ENCODE results near the gene TSHB. TPM values are rescaled to one million over a fixed set of nuclear protein-coding genes. Genes with fewer than 3 reads are reported as not detected.
A peak's percentile ranks its signal among the peaks of the same experiment; 100 is the strongest.

TSHB gene
- total RNA-seq, 1 donor from 2014 or later = not detected

DNA sequence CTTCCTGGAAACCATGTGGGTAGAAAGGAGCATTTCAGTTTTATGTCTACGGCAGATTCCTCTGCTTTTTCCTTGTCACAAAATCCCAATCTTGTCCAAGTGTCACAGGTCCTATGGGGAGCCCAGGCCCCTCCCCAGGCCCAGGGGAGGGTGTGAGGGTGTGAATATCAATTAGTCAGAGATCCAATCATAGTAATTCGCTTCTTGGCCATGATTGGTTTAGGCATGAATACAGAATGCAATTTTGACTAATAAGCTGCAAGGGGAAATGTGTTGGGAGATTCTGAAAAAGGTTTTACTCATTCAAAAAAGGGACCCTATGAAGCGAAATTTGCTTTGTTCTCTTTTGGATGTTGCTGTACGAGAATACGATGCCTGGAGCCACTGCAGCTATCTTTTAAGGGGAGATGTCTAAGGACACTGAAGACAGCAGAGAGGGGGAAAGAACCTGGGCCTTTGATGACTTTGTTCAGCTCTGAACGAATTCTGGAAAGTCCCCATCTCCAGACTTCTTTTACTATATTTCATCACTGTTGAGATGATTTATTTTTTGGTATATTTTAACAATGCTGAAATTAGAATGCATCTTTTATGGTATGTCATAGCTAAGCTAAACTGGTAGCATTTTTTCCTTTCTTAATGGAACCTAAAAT is 41.5 kb downstream of the TSHB start:
- no peak overlapping the region for H3K27ac ChIP-seq (replicated peaks)

DNA sequence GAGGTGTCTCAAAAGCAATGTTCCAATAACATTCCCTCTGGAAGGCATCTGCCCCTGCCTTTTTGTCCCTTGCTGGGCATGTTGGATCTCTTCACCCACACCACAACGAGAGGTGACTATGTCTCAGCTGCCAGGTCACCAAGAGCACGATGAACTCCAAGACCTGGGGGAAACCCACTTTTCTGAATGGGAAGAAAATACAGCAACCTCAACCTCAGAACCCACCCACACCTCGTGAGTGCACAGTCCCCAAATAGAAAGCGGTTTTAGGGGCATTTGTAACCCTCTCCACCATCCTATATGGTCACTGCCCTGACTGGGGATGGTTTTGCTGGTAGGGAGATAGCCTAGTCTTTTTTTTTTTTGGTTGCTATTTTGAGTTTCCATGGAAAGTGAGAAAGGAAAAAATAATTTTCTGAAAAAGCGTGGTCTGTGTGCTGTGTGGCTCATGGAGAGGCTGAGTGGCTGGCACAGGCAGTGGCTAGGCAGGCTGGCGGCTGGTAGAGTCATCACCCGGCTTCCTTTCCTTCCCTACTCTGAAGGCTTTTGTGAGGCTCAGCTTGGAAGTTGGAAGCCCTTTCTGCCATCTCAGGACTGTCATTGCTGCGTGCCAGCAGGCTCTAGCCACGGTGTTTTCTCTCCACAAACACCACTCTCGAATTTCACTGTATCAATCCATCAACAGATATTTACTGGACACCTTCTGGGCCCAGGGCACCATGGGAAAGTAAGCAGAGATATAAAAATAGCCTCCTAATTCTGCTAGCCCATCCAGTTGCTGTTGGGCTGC is 43.9 kb downstream of the TSHB start:
- H3K4me3 ChIP-seq = peak overlapping the region; percentile 33
- TF ChIP-seq, protein P1, sequence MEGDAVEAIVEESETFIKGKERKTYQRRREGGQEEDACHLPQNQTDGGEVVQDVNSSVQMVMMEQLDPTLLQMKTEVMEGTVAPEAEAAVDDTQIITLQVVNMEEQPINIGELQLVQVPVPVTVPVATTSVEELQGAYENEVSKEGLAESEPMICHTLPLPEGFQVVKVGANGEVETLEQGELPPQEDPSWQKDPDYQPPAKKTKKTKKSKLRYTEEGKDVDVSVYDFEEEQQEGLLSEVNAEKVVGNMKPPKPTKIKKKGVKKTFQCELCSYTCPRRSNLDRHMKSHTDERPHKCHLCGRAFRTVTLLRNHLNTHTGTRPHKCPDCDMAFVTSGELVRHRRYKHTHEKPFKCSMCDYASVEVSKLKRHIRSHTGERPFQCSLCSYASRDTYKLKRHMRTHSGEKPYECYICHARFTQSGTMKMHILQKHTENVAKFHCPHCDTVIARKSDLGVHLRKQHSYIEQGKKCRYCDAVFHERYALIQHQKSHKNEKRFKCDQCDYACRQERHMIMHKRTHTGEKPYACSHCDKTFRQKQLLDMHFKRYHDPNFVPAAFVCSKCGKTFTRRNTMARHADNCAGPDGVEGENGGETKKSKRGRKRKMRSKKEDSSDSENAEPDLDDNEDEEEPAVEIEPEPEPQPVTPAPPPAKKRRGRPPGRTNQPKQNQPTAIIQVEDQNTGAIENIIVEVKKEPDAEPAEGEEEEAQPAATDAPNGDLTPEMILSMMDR (IDR thresholded peaks at IDR 0.05; ENCODE audit: borderline replicate concordance) = no peak
- DNase-seq = peak; percentile 31
- peak overlapping the region; percentile 71 for H3K27ac ChIP-seq (replicated peaks)
- no peaks in the 10 kb centered on the region for H3K36me3 ChIP-seq
- H3K9me3 ChIP-seq (replicated peaks) = no peaks in the 10 kb centered on the region
- no peaks in the 10 kb centered on the region for H3K27me3 ChIP-seq (ENCODE audit: low read depth)
- intact Hi-C loops (cut with micrococcal nuclease) = no loop called here
- peaks cover 39% of the 10 kb centered on the region for H3K4me1 ChIP-seq

More for the DNA sequence above, 41.5 kb downstream of the TSHB start:
- Histone ChIP-seq H3K36me3 (no peaks in the 10 kb centered on the region), H3K4me1 (peaks cover 39% of the 10 kb centered on the region), H3K27me3 (ENCODE audit: low read depth) (no peaks in the 10 kb centered on the region), H3K4me3 (no peak overlapping the region), H3K9me3 (replicated peaks) (no peaks in the 10 kb centered on the region)
- no peak for DNase-seq
- intact Hi-C loops (cut with micrococcal nuclease) = no loop called here
- TF ChIP-seq, protein P1 (IDR thresholded peaks at IDR 0.05; ENCODE audit: borderline replicate concordance) = no peak

DNA sequence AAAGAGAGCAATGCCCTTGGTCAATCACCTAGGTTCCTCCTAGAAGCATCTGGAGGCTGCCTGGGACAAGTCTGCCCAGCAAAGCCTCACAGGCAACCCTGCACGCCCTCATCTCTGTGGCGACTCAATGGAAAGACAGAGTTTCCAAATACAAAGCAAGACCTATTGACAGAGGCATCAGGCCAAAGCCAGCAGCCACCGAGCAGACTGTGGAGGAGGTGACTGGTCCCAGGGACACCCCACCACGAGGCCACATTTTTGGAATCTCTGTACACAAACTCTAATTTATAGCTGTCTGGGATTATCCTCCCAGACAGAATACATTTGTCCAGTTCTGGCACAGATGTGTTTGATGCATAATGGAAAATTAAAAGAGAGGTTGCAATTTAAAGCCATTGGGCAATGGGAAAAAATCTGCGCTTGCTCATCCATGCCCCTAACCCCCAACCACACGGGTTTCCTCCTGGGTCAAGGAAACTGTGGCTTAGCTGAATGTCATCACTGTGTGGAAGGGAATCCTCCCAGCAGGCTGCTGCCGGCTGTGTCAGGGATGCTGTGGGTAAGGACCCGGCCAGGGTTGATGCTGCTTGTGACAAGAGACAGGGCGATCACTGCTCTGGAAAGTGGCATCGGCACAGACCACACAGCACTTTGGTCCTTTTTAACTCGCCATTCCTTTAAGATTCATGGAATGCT is 45.4 kb downstream of the TSHB start:
- H3K4me3 ChIP-seq = no peak overlapping the region
- intact Hi-C loops (cut with micrococcal nuclease) = no loop called here
- peaks cover 24% of the 10 kb centered on the region for H3K4me1 ChIP-seq
- H3K36me3 ChIP-seq = no peaks in the 10 kb centered on the region
- H3K27ac ChIP-seq (replicated peaks) = no peak overlapping the region
- no peaks in the 10 kb centered on the region for H3K27me3 ChIP-seq (ENCODE audit: low read depth)
- TF ChIP-seq, protein P1 (IDR thresholded peaks at IDR 0.05; ENCODE audit: borderline replicate concordance) = no peak
- DNase-seq = no peak
- H3K9me3 ChIP-seq (replicated peaks) = no peaks in the 10 kb centered on the region

DNA sequence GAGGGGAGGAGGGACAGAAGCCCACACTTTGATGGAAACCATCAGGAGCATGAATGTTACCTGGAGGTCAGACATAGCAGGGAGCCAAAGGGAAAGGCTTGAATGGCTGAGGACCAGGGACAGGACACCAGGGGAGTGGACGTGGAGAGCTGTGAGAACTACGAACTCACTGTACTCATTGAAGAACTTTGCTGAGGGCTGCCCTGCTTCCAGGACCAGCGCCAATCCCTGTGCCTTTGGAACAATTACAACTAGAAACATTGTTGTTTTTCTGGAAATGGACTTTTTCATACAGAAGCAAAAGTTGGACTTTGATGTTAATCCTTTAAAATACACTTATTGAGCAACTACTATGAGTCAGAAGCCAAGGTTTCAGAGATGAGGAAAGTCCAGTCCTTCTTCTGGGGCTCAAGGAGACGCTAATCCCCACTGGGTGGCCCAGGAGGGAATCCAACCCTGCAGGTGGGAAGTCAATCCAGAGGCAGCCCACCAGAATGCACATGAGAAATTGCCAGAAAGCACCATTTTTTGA is 46.8 kb downstream of the TSHB start:
- TF ChIP-seq, protein P1 (IDR thresholded peaks at IDR 0.05; ENCODE audit: borderline replicate concordance) = no peak
- Histone ChIP-seq H3K4me1 (peaks cover 17% of the 10 kb centered on the region), H3K27ac (replicated peaks) (no peak overlapping the region), H3K4me3 (no peak overlapping the region), H3K27me3 (ENCODE audit: low read depth) (no peaks in the 10 kb centered on the region), H3K36me3 (no peaks in the 10 kb centered on the region), H3K9me3 (replicated peaks) (no peaks in the 10 kb centered on the region)
- intact Hi-C loops (cut with micrococcal nuclease) = no loop called here
- DNase-seq = no peak

DNA sequence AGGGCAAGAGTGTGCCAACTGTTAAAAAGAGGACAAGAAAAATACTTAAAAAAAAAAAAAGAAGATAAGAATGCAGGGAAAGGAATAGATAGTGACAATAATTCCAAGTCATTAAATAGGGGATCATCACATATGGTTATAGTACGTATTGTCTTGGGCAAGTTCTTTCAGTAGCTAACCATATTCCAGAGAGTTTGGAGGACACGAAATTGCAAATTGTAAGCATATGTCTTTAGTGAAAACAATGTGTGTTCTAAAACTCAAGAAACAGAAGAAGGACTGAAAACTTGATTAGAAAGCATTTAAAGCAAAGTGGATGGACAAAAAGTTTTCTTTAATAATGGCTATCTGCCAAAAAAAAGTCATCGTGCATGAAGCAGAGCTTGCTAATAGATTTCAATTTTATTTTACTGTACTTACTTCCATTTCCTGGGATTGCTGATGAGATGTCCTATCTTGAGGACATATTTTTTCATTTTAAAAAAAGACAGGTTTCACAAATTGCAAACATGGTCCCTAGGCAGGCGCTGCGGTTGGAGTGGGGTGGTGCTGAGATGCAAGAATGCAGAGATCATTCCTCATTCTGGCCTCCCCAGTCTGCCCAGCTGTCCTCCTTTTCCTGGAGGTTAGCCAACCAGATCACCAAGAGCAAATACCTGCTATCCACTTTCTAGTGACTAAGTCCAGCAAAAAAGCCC is 47.8 kb downstream of the TSHB start:
- TF ChIP-seq, protein P1 (IDR thresholded peaks at IDR 0.05; ENCODE audit: borderline replicate concordance) = no peak
- Histone ChIP-seq H3K9me3 (replicated peaks) (no peaks in the 10 kb centered on the region), H3K27me3 (ENCODE audit: low read depth) (no peaks in the 10 kb centered on the region), H3K4me3 (no peak overlapping the region), H3K4me1 (peaks cover 17% of the 10 kb centered on the region), H3K27ac (replicated peaks) (no peak overlapping the region), H3K36me3 (no peaks in the 10 kb centered on the region)
- intact Hi-C loops (cut with micrococcal nuclease) = no loop called here
- no peak for DNase-seq
